ENCODE results near the gene GSK3A.

Gene GSK3A

DNA sequence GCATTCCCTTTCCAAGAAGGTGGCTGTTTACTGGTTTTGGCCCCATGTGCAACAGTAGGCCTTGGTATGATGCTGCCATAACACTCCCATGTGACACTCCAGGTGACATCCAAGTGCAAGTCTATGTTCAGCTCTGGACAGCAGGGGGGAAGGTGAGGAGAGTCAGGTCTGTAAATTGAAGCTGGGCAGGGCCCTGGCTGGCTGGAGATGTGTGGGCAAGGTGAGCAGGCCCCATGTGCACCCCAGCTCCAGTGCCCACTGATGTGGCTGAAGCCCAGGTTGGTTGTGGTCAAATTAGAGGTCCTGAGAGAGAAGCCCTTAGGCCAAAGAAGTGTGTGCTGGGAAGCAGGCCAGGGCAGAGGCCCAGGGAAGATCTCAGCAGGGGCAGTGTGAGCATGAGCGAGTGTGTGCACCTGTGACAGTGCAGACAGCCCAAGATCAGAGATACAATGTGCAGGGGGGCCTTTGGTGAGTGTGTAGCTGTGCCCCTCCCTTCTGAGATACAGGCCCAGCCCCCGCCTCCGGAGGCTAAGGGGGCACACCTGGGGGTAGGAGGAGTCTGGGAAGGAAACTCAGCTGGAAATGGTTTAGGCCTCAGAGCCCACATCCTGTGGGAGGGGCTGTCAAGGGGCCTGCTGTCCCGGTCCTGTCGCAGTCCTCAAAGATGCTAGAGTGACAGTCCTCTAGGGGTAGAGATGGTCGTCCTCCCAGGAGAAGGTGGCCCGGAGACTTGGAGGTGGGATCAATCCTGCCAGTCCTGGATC, 43.5 kb downstream of the GSK3A start:
- DNase-seq (ENCODE audit: low read depth) = no peak

DNA sequence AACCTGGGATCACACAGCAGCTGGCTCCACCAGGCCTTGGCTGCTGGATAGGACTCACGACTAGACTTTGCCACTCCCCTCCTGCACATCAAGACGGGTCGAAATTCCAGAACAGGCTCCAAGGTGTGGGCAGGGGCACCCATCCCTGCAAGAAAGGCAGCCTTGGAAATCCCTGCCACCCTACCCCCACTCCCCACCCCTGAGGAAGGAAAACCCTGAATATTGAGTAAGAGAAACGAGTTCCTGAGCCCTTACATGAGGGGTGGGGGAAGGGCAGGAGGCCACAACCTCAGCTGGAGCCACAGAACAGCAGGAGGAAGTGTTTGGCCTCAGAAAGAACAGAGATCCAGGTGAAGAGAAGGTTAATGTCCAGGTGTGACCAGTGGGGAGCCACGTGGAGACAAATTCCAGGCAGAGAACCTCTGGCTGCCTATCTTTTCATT, 45.0 kb downstream of the GSK3A start:
- no peak for DNase-seq (ENCODE audit: low read depth)

DNA sequence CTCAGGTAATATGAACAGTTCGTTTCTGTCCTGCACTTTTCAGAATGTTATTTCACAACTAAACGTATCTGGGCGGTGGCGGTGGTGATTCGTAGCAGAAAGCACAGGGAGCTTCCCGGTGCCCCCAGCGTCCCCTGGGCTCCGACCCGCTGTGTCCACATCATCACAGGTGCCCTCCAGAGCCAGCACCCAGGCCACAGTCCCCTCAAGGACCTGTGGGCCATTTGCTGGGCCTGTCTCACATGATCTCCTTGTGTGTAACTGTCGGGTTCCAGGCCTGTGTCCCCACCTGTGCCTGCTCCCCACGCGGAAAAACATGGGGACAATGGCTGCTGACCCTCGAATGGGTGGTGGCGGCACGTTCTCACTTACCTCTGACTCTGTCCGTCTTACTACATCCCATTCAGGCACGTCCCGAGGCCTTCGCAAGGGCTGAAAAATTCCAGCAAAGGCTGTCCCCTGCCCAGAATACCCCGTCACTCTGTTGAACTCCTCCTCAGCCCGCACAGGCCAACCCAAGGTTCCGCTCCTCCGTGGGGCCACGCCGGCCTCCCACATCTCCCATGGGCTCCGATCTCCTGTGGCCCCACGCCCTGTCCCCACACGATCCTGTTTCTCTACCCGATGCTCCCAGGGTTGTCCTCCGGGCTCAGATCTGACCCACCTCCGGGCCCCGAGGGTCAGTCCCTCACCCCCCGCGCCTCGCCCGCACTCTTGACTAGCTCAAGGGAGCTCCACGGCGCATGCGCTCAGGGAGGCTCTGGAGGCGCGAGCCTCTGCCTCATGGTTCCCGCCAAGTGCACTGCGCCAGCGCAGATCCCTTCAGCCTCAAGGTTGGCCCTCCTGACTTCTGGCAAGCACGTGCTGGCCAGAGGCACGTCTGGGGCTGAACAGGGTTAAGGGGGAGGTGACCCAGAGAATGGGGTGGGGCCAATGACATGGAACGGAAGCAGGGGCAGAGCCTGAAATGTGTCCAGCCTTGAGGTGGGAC, 46.1 kb downstream of the GSK3A start:
- no peak for DNase-seq (ENCODE audit: low read depth)

DNA sequence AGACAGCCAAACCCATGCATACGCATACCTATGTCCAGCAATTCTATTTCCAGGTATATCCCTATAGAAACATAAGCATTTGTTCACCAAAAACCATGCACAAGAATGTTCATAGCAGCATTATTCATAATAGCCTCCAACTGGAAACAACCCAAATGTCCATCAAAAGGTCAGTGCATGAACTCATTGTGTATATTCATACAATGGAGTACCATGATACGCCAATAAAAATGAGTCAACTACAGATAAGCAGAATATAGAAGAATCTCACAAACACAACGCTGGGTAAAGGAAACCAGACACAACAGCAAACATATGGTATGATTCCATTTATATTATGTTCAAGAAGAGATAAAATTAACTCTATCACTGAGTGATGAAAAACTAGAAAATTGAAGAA, 48.7 kb downstream of the GSK3A start:
- no peak for DNase-seq (ENCODE audit: low read depth)

DNA sequence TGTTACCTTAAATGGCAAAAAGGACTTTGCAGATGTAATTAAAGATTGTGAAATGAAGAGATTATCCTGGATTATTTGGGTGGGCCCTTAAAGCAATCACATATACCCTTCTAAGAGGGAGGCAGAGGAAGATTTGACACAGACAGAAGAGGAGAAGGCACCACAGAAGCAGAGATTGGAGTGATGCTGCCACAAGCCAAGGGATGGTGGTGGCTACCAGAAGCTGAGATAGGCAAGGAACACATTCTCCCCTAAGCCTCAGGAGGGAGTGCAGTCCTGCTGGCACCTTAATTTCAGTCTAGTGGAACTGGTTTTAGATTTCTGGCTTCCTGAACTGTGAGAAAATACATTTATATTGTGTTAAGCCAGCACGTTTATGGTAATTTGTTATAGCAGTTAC, 49.1 kb downstream of the GSK3A start:
- DNase-seq (ENCODE audit: low read depth) = no peak

DNA sequence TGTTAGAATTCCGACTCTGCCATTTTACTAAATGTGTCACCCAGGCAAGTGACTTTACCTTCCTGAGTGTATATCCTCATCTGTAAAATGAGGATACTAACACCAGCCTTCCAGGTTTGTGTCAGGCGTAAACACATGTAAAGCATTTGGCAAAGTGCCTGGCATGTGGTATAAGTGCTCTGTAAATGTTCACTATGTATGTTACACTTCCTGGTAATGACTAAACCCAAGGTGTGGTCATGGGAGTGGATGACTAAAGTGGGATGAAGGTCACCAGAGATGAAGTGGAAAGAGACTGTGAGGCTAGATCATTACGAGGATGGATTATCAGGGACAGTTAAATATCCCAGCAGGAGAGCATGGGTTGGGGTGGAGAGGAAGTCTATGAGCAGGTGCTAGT, 50.5 kb downstream of the GSK3A start:
- DNase-seq (ENCODE audit: low read depth) = peak; percentile 28

DNA sequence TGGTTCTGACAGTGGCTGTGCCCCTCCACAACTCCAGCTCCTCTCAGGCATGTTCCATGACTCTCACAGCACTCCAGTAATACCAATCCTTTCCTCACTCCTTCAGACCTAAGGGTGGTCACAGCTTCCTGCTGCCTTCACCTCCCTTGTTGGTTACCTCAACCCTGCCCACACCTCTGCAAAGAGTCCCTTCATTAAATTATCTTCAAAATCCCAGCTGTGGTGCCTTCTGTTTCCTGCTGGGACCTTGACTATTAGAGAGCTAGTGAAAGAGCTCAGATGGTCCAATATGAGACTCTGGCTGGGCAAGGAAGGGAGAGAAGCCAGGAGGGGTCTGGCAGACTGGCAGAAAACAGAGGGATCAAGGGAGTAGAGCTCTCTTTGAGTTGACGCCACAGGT, 51.1 kb downstream of the GSK3A start:
- DNase-seq (ENCODE audit: low read depth) = no peak

DNA sequence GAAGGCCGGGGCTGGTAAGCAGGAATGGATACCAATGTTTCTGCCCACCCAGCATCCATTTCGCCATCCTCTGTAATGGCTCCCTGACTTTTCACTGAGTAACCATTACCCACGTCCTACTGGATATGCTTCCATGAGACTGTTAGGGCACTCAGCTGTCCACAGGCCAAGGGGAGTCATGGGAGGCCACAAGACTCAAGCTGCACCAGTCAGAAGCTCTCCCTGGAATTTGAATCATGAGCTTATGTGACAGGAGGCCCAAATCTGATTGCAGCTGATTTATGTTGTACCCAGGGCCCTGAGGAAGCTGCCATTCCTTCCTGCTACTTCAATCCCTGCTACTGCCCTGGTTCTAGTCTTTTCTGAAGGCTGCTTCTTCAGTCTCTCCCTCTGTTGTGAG, 53.3 kb downstream of the GSK3A start:
- no peak for DNase-seq (ENCODE audit: low read depth)

DNA sequence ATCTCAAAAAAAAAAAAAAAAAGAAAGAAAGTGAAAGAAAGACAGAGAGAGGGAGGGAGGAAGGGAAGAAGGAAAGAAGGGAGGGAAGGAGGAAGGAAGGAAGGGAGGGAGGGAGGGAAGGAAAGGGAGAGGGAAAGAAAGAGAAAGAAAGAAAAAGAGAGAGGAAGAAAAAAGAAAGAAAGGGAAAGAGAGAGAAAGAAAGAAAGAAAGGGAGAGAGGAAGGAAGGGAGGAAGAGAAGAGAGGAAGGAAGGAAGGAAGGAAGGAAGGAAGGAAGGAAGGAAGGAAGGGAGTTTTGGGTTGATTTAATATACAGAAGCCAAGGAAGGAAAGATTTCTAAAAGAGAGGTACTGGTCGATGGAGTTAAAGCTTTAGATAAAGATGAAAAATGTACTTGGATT, 53.7 kb downstream of the GSK3A start:
- DNase-seq (ENCODE audit: low read depth) = no peak

DNA sequence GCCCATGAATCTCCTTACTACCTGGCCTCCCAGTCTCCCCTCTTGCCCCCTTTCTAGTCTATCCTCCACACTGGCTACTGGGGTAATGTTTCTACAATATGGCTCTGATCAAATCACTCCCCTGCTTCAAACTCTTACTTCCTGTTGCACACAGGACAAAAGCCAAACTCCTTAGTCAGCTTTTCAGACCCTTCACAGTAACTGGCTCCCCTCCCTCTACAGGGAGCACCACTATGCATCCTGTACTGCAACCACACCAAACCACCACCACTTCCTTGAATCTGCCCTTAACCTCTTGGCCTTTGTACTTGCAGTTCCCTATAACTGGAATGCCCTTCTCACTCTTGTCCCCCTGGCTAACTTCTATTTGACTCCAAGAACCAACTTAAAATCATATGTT, 57.1 kb downstream of the GSK3A start:
- no peak for DNase-seq (ENCODE audit: low read depth)

DNA sequence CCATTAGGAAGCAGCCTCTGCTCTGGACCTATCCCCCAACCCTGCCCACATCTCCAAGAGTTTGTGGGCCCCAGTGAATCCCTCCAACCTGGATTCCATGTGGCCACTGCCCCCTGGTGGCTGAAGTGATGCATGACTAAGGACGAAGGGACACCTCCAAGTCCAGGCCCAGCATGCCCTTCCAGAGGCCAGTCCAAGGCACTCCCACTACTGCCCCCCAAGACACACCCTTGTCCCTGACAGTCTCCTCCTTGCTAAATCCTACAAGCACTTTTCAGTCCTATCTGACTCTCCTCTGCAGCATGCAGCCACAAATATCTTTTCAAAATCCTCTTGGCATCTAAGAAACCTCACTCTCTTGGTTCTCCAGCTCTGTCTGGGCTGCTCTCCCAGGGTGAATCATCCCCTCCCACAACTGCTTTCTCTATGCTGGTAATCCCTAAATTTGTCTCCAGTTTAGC, 58.0 kb downstream of the GSK3A start:
- peak; percentile 72 for DNase-seq (ENCODE audit: low read depth)
